Breast epithelium (tissue), 3 donors: Measurements from ENCODE around the gene PRDM10.

Experiments
- CTCF ChIP-seq, 3 donors: fragments of 450-650 bp; IDR thresholded peaks; one replicate each; pipeline ENCODE4 v1.5.1; 2016 to 2017; ENCODE audit warnings: antibody characterized with exemption in 3 of 3, mild to moderate bottlenecking in 3 of 3, moderate library complexity in 3 of 3
- POLR2A ChIP-seq: fragments of 450-650 bp; IDR thresholded peaks from one replicate; pipeline ENCODE4 v1.6.1; 2016; ENCODE audit warnings: antibody characterized with exemption, mild to moderate bottlenecking, moderate library complexity

- no peak for TF ChIP-seq CTCF (IDR thresholded peaks at IDR 0.05)
- no peak for TF ChIP-seq POLR2A
Measured at GRCh38 chr11:130043575-130043974, 40.9 kb upstream of the PRDM10 start.
